ENCODE measurements around the gene GRK5. TPM values are rescaled to one million over a fixed set of nuclear protein-coding genes. Genes with fewer than 3 reads are reported as not detected.

The GRK5 gene
- total RNA-seq, 1 experiment from 2014 or later: 4.8 TPM

DNA sequence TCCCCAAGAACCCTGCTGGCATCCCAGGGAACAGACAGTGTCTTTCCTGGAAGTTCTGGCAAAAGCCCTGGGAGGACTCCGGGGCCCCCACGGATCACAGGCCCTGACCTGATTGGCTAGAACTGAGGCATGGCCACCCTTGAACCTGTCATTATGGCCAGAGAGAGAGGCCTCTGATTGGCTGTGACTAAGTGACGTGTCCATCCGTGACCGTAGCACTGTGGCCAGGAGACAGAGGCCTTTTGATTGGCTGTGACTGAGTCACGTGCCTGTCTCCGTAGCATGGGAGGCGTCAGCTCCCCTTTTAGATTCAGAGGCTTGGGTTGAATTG lies 171.3 kb downstream of the GRK5 start:
- ChIA-PET POLR2A (ENCODE audit: unreplicated experiment) (no interaction called here), CTCF (no interaction called here)
- H3K4me3 ChIP-seq: no peak overlapping the region
- no TSS peak for BruUV-seq (replicated peaks)
- no peaks in the 10 kb centered on the region for H3F3A ChIP-seq (ENCODE audit: insufficient read depth, low read depth)
- no peak overlapping the region for H2AFZ ChIP-seq
- no peak overlapping the region for H3K27ac ChIP-seq
- H4K20me1 ChIP-seq (ENCODE audit: insufficient read depth): no peaks in the 10 kb centered on the region
- no peak for DNase-seq
- H3K4me1 ChIP-seq (replicated peaks; ENCODE audit: insufficient read depth): no peaks in the 10 kb centered on the region
- no peaks in the 10 kb centered on the region for H3K79me2 ChIP-seq (ENCODE audit: low read depth)
- no peaks in the 10 kb centered on the region for H3K36me3 ChIP-seq (ENCODE audit: low read depth)
- H3K9me2 ChIP-seq (ENCODE audit: insufficient read depth): no peaks in the 10 kb centered on the region
- H3K27me3 ChIP-seq (ENCODE audit: insufficient read depth, low read depth): no peaks in the 10 kb centered on the region
- H3K4me2 ChIP-seq: no peak overlapping the region
- no peaks in the 10 kb centered on the region for H3K9me3 ChIP-seq (ENCODE audit: insufficient read depth, low read depth)
- intact Hi-C loops (cut with micrococcal nuclease; ENCODE audit: unreplicated experiment): no loop called here
- no peak for TF ChIP-seq EZH2 (IDR thresholded peaks at IDR 0.05; ENCODE audit: low read depth)
- TF ChIP-seq, protein P1, sequence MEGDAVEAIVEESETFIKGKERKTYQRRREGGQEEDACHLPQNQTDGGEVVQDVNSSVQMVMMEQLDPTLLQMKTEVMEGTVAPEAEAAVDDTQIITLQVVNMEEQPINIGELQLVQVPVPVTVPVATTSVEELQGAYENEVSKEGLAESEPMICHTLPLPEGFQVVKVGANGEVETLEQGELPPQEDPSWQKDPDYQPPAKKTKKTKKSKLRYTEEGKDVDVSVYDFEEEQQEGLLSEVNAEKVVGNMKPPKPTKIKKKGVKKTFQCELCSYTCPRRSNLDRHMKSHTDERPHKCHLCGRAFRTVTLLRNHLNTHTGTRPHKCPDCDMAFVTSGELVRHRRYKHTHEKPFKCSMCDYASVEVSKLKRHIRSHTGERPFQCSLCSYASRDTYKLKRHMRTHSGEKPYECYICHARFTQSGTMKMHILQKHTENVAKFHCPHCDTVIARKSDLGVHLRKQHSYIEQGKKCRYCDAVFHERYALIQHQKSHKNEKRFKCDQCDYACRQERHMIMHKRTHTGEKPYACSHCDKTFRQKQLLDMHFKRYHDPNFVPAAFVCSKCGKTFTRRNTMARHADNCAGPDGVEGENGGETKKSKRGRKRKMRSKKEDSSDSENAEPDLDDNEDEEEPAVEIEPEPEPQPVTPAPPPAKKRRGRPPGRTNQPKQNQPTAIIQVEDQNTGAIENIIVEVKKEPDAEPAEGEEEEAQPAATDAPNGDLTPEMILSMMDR (conservative IDR thresholded peaks at IDR 0.05): no peak

DNA sequence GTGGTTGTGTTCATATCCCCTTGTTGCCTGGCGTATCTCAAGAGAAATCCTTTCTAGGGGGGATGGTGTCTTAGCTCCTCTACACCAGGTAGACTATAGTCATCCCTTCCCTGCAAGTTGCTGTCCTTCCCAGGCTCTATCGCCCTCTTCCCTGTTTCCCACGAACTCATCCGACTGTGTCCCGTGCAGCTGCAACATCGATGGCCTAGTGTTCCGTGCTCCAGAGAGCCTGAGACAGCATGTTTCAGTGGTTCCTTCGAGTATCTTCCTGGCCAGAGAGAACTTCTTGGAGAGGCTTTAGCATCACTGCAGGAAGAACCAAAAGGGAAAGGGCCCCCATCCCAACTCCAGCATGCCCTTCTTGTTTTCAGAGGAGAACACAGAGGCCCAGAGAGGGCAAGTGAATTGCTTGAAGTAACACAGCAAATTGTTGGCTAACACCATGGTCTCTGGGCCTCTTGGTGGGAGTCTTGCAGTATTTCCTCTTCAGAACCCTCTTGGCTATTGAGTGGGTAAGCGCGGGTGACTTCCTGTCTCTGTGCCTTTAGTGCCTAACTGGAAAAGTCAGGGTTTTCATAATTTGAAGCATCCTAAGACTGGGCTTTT lies 172.2 kb downstream of the GRK5 start:
- Histone ChIP-seq H3K36me3 (ENCODE audit: low read depth) (no peaks in the 10 kb centered on the region), H3K4me3 (no peak overlapping the region), H3K9me3 (ENCODE audit: insufficient read depth, low read depth) (no peaks in the 10 kb centered on the region), H3K79me2 (ENCODE audit: low read depth) (no peaks in the 10 kb centered on the region), H3F3A (ENCODE audit: insufficient read depth, low read depth) (no peaks in the 10 kb centered on the region), H3K4me2 (no peak overlapping the region), H4K20me1 (ENCODE audit: insufficient read depth) (no peaks in the 10 kb centered on the region), H3K9me2 (ENCODE audit: insufficient read depth) (no peaks in the 10 kb centered on the region), H3K27me3 (ENCODE audit: insufficient read depth, low read depth) (no peaks in the 10 kb centered on the region), H3K4me1 (replicated peaks; ENCODE audit: insufficient read depth) (no peaks in the 10 kb centered on the region), H2AFZ (no peak overlapping the region), H3K27ac (no peak overlapping the region)
- ChIA-PET POLR2A (ENCODE audit: unreplicated experiment) (no interaction called here), CTCF (no interaction called here)
- no peak for DNase-seq
- intact Hi-C loops (cut with micrococcal nuclease; ENCODE audit: unreplicated experiment): no loop called here
- TF ChIP-seq EZH2 (IDR thresholded peaks at IDR 0.05; ENCODE audit: low read depth): no peak
- TF ChIP-seq, protein P1 (conservative IDR thresholded peaks at IDR 0.05): no peak
- no TSS peak for BruUV-seq (replicated peaks)

DNA sequence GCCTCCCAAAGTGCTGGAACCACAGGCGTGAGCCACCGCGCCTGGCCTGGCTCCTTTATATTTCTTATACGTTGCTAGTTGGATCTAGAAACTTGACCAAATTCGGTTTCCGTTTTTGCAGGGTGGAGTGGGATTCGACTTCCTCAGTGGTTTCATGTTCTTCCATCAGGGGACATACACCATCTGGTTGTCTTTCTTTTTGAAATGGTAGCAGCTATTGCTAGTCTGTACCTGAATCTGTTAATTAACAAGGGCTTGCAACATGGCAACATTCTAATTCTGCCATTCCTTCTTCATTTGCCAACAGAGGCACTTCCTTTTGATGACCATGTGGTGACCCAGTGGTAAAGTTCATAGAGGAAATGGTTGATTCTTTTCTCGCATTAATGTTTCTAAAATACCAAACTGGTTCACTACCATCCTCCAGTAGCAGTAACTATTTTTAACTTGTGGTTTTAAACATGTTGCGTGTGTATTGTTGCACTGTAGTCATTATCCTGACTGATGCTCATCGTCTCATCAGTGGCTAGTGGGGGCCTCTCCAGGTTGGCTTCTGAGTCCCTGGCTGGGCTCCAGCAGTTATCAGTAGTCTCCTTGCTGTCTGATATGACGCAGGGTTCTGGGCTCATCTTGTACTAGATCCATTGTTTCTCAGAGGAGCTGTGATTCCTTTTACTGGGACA lies 175.9 kb downstream of the GRK5 start:
- no TSS peak for BruUV-seq (replicated peaks)
- H3K4me3 ChIP-seq: no peak overlapping the region
- no peaks in the 10 kb centered on the region for H3K4me1 ChIP-seq (replicated peaks; ENCODE audit: insufficient read depth)
- H3K27me3 ChIP-seq (ENCODE audit: insufficient read depth, low read depth): no peaks in the 10 kb centered on the region
- no peaks in the 10 kb centered on the region for H3K9me3 ChIP-seq (ENCODE audit: insufficient read depth, low read depth)
- DNase-seq: no peak
- ChIA-PET POLR2A (ENCODE audit: unreplicated experiment) (no interaction called here), CTCF (no interaction called here)
- intact Hi-C loops (cut with micrococcal nuclease; ENCODE audit: unreplicated experiment): no loop called here
- H3F3A ChIP-seq (ENCODE audit: insufficient read depth, low read depth): no peaks in the 10 kb centered on the region
- no peak overlapping the region for H2AFZ ChIP-seq
- no peak for TF ChIP-seq EZH2 (IDR thresholded peaks at IDR 0.05; ENCODE audit: low read depth)
- TF ChIP-seq, protein P1 (conservative IDR thresholded peaks at IDR 0.05): no peak
- H3K9me2 ChIP-seq (ENCODE audit: insufficient read depth): no peaks in the 10 kb centered on the region
- no peaks in the 10 kb centered on the region for H3K79me2 ChIP-seq (ENCODE audit: low read depth)
- H4K20me1 ChIP-seq (ENCODE audit: insufficient read depth): no peaks in the 10 kb centered on the region
- no peaks in the 10 kb centered on the region for H3K36me3 ChIP-seq (ENCODE audit: low read depth)
- no peak overlapping the region for H3K4me2 ChIP-seq
- H3K27ac ChIP-seq: no peak overlapping the region

All from PC-9 (cell line).